Epithelial cell of proximal tubule (primary cell): ENCODE measurements around the gene CLN5. TPM values are rescaled to one million over a fixed set of nuclear protein-coding genes. Genes with fewer than 3 reads are reported as not detected.
"Not testable (repeated sequence)": the region's sequence is repeated elsewhere in the genome, so short reads cannot be mapped to it uniquely, and the experiment has no call there.

ENCODE experiments used
- DNase-seq: peaks from one replicate; pipeline ENCODE4 v3.0.0-alpha.2; 2011; ENCODE audit warnings: low read depth
- H3K4me3 ChIP-seq: 2 replicates; pipeline ENCODE4 v1.5.1; 2011; ENCODE audit warnings: low read depth, mild to moderate bottlenecking, low read length
- CTCF ChIP-seq: conservative IDR thresholded peaks from 2 replicates; pipeline ENCODE4 v1.5.1; 2012; ENCODE audit warnings: low read depth, mild to moderate bottlenecking, low read length
- total RNA-seq: library from RNA; depleted of rRNA; stranded (reverse); fragments of >200 nt; gene quantifications from 2 replicates; pipeline ENCODE4 v1.2.3, GENCODE V29; 2015

CLN5 gene
- total RNA-seq, 1 donor from 2014 or later: 19.8 TPM

DNA sequence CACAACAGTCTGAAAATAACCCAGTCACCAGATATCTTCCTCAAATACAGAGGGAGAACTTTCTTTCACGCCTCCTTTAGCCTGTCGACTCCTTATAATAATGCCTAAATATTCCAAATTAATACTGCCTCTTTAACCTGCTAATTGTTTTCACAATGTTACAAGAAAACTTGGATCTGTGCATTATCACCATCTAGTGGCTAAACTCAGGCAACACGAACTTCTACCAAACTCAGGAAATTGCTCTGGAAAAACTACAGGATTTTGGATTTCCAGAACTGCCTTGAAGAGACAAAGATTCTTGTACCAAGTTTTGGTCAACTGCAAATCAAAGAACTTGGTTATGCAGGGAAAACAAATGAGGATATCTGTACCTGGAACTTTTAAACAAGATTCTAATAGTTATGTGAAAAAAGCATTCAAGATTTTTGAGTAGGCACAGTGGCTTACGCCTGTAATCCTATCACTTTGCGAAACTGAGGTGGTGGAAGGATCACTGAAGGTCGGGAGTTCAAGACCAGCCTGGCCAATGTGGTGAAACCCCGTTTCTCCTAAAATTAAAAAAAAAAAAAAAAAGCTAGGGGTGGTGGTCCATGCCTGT is 10.8 kb downstream of the CLN5 start:
- peak; percentile 79 for TF ChIP-seq CTCF
- no peak for DNase-seq
- H3K4me3 ChIP-seq: no peak overlapping the region

GRCh38 chr13:77008337-77008736 is 16.5 kb downstream of the CLN5 start:
- not testable (repeated sequence) for H3K4me3 ChIP-seq, DNase-seq

GRCh38 chr13:77009011-77009410 is 17.1 kb downstream of the CLN5 start:
- no peak for TF ChIP-seq CTCF
- H3K4me3 ChIP-seq: no peak overlapping the region
- no peak for DNase-seq

DNA sequence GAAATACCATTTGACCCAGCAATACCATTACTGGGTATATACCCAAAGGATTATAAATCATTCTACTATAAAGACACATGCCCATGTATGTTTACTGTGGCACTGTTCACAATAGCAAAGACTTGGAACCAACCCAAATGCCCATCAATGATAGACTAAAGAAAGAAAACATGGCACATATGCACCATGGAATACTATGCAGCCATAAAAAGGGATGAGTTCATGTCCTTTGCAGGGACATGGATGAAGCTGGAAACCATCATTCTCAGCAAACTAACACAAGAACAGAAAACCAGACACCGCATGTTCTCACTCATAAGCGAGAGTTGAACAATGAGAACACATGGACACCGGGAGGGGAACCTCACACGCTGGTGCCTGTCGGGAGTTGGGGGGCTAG is 17.8 kb downstream of the CLN5 start:
- not testable (repeated sequence) for DNase-seq, H3K4me3 ChIP-seq

- no peak overlapping the region for H3K4me3 ChIP-seq
- no peak for TF ChIP-seq CTCF
- DNase-seq: no peak
These were observed 22.1 kb downstream of the CLN5 start for GRCh38 chr13:77013853-77014542.

DNA sequence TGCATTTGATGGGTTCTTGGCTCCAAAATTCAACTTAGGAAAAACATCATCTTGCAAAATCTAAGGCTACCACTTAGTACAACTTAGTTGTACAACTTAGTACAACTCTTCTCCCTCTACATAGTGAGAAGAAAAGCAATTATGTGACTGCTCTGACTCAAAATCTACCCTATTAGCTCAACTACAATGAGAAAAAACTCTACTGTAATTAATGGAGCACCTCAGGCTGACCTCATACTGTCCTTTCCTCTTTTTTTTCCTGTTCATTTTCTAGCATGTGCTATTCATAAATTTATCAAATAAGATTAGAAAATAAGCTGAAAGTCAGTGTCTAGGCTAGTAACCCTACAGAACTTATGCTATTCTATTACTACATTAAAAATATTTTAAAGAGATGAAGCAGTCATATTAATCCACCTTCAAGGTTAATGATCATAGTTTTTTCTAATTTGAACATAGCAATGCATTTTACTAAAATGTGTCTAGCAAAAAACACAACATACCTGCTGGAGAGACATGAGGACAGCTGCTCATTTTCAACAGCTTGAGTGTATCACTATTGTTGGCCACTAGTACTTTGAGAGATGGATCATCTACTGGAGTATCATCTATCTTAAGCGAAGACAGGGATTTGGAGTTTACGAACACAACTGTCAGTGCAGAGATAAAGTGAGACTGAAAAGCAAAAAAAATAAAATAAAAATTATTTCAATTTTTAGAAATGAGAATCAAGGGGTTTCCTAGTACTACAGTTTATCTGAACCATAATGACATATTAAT is 23.2 kb downstream of the CLN5 start:
- no peak overlapping the region for H3K4me3 ChIP-seq
- no peak for TF ChIP-seq CTCF
- DNase-seq: no peak

DNA sequence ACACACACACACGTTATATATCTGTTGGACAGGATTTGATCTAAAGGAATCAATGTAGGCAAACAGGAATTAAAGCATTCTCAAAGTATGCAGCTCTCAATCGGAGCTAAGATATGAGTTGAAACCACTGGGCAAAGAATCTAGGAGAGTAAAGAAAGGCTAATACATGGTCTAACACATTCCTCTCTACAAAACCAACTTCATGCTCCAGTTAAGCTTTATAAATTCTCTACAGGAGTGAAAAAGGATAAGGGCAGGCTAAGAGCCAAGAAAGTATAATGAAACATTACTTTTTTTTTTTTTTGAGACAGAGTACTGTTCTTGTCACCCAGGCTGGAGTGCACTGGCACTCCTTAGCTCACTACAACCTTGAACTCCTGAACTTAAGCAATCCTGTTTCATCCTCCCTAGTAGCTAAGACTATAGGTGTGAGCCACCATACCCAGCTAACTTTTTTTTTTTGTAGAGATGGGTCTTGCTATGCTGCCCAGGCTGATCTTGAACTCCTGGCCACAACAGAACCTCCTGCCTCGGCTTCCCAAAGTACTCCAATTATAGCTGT is 24.5 kb downstream of the CLN5 start:
- H3K4me3 ChIP-seq: no peak overlapping the region
- TF ChIP-seq CTCF: no peak
- no peak for DNase-seq
